Ramos (cell line): Measurements from ENCODE around the gene C1orf21.

Experiments
- in situ Hi-C: fragments of 300-500 bp; cut with MboI; formaldehyde crosslinking; loops from one replicate; pipeline ENCODE4 v1.14.3; 2022; ENCODE audit warnings: low sequenced_read_pairs; ENCODE audit not compliant: unreplicated experiment

Gene C1orf21

GRCh38 chr1:184408580-184408979 lies 21.8 kb downstream of the C1orf21 start:
- in situ Hi-C loops, result no loop called here

DNA sequence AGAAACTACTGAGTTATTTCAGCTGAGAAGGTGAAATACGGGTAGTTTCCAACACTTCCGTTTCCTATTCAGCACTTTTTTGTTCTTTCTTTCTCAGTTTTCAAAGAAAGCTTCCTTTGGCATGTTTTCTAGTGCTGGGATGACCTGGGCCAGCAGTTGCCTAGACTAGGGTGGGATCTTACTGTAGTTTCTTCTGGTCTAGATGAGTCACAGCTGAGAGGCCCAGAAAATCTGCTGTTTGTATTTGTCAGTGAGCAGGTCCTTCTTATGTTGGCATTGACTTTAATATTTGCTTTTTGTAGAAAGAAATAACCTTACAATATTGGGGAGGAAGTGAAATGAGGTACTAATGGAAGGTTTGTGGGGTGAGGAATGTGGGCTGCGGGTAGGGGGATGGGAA lies 22.2 kb downstream of the C1orf21 start:
- in situ Hi-C loops, result no loop called here

DNA sequence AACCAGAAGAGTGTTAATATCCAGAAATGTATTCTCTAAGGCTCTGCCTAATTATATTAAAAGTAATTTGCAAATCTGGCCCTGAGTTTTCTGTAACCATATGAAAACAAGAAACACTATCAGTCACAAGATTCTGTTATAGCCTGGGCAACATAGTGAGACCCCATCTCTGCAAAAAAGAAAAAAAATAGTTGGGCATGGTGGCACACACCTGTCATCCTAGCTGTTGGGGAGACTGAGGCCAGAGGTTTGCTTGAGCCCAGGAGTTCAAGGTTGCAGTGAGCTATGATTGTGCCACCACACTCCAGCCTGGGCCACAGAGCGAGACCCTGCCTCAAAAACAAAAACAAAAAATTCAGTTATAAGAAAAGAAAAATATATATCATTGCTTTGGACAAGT lies 25.6 kb downstream of the C1orf21 start:
- in situ Hi-C loops, result no loop called here

DNA sequence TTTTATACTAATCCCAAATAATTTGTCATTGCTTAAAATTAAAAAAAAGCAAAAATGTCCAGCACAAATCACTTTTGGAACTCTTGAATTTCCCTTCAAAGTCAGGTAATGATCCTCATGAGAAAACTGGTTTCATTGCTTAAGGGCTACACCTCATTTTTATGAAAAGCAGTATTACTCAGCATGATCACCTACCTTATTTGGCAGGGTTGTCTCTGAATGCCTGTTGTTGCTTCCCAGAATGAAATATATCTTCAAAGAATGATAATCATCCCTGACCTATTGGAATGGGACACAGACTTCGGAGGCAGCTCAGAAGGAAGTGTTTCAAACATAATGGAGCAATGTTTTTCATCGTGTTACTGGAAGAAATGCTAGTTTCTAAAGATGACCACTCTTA lies 29.7 kb downstream of the C1orf21 start:
- in situ Hi-C loops, result no loop called here

- in situ Hi-C loops, result no loop called here
These were observed 30.1 kb downstream of the C1orf21 start for GRCh38 chr1:184416946-184417345.

- in situ Hi-C loops, result no loop called here
These were observed 31.1 kb downstream of the C1orf21 start for GRCh38 chr1:184417916-184418315.

DNA sequence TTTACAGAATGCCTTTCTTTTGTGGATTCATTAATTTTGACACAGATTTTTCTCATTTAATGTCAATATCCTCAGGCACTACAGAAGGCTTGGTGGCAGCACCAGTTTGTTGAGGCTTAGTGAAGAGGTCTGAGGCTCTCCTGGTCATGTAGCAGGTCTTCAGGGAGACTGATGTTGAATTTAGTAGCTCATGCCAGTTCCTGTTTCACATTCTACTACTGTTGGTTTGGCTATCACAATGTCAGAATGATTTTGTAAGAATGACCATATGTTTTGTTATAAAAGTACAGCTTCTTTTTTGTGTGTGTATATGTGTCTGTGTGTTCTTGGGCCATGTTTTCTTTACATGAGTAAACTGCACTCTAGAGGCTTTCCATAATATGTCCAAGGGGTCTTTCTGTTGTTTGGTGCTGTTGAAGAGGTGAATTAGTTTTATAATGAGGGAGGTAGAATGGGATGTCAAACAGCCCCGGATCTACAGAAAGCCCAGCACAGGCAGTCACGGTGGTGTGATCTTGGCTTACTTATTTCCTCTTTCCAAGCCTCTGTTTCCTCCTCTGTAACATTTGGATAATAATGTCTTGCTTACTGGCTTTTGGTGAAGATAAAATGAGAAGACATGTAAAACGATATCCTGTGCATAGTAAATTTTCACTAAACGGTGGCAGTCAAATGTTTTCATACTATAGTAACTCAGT lies 32.0 kb downstream of the C1orf21 start:
- in situ Hi-C loops, result no loop called here

DNA sequence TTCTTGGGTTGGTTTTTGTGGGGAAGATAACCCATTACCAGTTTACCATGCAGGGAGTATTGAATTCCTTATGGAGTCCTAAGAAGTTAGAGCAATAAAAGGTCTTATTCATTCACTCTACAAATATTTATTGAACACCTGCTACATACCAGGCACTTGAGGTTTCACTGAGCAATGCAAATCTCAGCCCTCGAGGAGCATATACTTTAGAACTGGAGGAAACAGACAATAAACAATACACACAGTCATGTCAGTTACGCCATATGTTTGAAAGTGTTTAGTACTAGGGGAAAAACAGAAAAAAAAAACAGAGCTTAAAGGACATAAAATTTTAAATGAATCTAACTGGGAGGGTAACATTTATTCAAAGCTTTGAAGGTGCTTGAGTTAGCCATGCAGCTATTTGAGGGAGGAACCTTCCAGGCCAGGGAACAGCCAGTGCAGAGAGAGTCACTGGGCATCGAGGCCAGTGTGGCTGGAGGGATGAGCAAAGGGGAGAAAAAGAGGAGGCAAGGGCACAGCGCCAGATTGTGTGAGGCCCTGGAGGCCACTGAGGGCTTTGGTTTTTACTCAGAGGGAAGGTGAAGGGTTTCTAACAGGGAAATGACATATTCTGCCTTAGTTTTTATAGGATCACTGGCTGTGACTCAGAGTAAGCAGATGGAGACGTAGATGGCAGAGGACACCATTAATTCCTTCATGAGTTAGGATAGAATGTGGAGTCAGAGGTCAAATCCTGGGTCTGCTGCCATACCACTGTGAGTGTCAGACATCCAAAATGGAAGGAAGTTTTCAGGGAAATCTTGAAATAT lies 32.7 kb downstream of the C1orf21 start:
- in situ Hi-C loops, result no loop called here

- in situ Hi-C loops, result no loop called here
These were observed 35.8 kb downstream of the C1orf21 start for GRCh38 chr1:184422490-184423233.

GRCh38 chr1:184423649-184424048 lies 36.8 kb downstream of the C1orf21 start:
- in situ Hi-C loops, result no loop called here

DNA sequence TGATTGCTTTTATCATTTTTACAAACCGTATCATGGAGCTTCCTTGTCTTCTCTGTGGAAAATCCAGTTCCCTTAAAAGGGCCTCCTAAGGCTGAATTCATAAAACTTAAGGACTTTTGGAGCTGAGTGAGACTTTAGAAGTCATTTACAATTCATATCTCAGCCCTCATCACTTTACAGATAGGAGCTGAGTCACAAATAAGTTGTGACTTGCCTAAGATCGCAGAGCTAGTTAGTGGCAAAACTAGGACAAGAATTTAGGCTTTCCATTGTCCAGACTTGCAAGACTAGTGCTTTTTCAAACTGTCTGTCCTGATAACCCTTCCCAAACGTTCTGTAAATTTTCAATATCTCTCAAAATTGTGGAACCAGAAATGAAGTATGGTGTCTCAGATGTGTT lies 37.3 kb downstream of the C1orf21 start:
- in situ Hi-C loops, result no loop called here

GRCh38 chr1:184424945-184425344 lies 38.1 kb downstream of the C1orf21 start:
- in situ Hi-C loops, result no loop called here

- in situ Hi-C loops, result no loop called here
These were observed 38.8 kb downstream of the C1orf21 start for GRCh38 chr1:184425449-184426277.

- in situ Hi-C loops, result no loop called here
These were observed 39.4 kb downstream of the C1orf21 start for GRCh38 chr1:184426278-184426674.

- in situ Hi-C loops, result no loop called here
These were observed 40.9 kb downstream of the C1orf21 start for GRCh38 chr1:184427722-184428121.

GRCh38 chr1:184428604-184429003 lies 41.8 kb downstream of the C1orf21 start:
- in situ Hi-C loops, result no loop called here

DNA sequence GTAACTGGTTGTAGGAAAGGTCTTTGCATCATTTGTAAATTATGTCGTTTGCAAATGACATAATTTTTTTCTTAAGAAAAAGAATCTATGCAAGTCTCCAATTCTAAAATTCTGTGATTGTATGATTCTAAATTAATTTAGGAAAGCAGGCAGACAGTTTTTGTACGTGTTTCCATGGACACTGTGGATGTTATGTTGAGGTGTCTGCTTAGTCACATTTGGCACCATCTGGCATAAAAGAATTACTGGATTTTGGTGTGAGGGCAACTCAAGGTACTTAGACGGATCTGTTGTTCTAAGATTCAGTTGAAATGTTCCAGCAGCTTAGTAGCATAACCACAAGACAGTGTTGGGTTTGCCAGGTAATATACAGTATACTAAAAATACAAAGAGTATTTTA lies 42.5 kb downstream of the C1orf21 start:
- in situ Hi-C loops, result no loop called here

GRCh38 chr1:184433956-184434502 lies 47.2 kb downstream of the C1orf21 start:
- in situ Hi-C loops, result no loop called here

DNA sequence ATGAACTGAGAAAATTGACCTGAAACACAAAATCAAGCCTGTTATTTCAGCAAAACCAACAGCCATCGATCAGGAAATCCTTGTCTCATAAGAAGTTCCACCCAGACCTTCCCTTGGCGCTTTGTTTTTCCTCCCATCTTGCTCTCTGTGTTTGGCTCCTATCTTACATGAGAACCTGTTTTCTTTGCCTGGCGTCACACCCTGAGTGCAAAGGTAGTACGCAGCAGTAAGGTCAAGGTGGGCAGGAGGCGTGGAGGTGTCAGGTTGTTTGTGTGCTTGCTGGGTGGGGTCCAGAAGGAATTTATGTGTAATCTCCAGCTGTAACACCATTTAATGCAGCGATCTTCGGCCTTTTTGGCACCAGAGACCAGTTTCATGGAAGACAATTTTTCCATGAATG lies 50.5 kb downstream of the C1orf21 start:
- in situ Hi-C loops, result no loop called here

DNA sequence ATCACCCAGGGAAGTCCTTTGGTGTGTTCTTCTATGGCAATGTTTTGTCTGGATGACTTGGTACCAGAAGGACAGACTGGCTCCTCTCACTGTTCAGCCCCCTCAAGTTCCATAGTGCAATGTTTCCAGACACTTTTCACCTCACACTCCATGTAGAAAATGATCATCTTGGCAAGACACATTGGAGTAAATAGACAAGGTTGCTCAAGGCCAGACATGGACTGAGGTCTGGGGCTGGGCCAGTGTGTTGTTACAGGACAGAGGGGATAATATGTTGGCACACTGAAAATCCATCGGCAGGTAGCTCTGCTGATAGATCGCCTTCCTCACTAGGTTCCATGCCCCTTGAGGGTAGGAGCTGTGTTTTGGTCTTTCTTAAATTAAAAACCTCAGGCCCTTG lies 51.5 kb downstream of the C1orf21 start:
- in situ Hi-C loops, result no loop called here
